GM10248 (cell line): Measurements from ENCODE around the gene GRHL1.

Experiments used
- CTCF ChIA-PET: fragments of 300-600 bp; sonication (Branson Sonifier 250); formaldehyde crosslinking; extraction: SDS; loops from one replicate; lab custom pipeline; 2021; ENCODE audit warnings: antibody characterized with exemption; lab: Yijun Ruan, JAX
- POLR2A ChIA-PET: fragments of 350-650 bp; sonication (Branson Sonifier 250); formaldehyde crosslinking; extraction: SDS; loops from one replicate; lab custom pipeline; 2020; ENCODE audit warnings: antibody characterized with exemption; lab: Yijun Ruan, JAX
- DNase-seq: peaks from one replicate; pipeline ENCODE4 v3.0.0; 2012; ENCODE audit errors: extremely low spot score
- CTCF ChIP-seq: IDR thresholded peaks from 2 replicates; pipeline ENCODE4 v1.5.1; 2012; ENCODE audit warnings: mild to moderate bottlenecking, low read depth; ENCODE audit errors: extremely low read depth, missing control alignments, control extremely low read depth

GRHL1 gene

GRCh38 chr2:9939587-9940485 lies 11.7 kb upstream of the GRHL1 start:
- POLR2A ChIA-PET = no interaction called here
- no peak for TF ChIP-seq CTCF
- CTCF ChIA-PET = interaction anchor here (0.8 to 1.5 kb wide), 4 partner anchors 9 to 90 kb away, joined by 3 read pairs; no protein-coding TSS in a partner anchor

GRCh38 chr2:9941196-9941995 lies 10.1 kb upstream of the GRHL1 start:
- DNase-seq = no peak
- ChIA-PET CTCF (interaction anchor here (1.1 to 2.8 kb wide), 3 partner anchors 17 to 128 kb away, joined by 3 to 14 read pairs (median 8); no protein-coding TSS in a partner anchor), POLR2A (no interaction called here)
- TF ChIP-seq CTCF = no peak

More at GRCh38 chr2:9939587-9940485, 11.7 kb upstream of the GRHL1 start:
- no peak for DNase-seq

- no peak for TF ChIP-seq CTCF
- CTCF ChIA-PET = interaction anchor here (0.7 to 2.8 kb wide), 3 partner anchors 43 to 128 kb away, joined by 3 to 14 read pairs (median 8); no protein-coding TSS in a partner anchor
- POLR2A ChIA-PET = no interaction called here
- DNase-seq = no peak
These were observed 9.5 kb upstream of the GRHL1 start for GRCh38 chr2:9941996-9942390.

- ChIA-PET POLR2A (no interaction called here), CTCF (interaction anchor here (0.9 to 2.7 kb wide), 3 partner anchors 9 to 41 kb away, joined by 3 to 14 read pairs (median 6); no protein-coding TSS in a partner anchor)
- TF ChIP-seq CTCF = no peak
- no peak for DNase-seq
These were observed 7.1 kb upstream of the GRHL1 start for GRCh38 chr2:9944330-9944758.

GRCh38 chr2:9945596-9945995 lies 5.9 kb upstream of the GRHL1 start:
- ChIA-PET CTCF (interaction anchor here (1.6 kb wide), 1 partner anchor 39 kb away, joined by 6 read pairs; no protein-coding TSS in a partner anchor), POLR2A (no interaction called here)
- DNase-seq = no peak
- TF ChIP-seq CTCF = no peak

- ChIA-PET POLR2A (no interaction called here), CTCF (no interaction called here)
- DNase-seq = no peak
- TF ChIP-seq CTCF = no peak
These were observed 5.4 kb upstream of the GRHL1 start for GRCh38 chr2:9946076-9946475.
